ENCODE results near the gene TLR6.

DNA sequence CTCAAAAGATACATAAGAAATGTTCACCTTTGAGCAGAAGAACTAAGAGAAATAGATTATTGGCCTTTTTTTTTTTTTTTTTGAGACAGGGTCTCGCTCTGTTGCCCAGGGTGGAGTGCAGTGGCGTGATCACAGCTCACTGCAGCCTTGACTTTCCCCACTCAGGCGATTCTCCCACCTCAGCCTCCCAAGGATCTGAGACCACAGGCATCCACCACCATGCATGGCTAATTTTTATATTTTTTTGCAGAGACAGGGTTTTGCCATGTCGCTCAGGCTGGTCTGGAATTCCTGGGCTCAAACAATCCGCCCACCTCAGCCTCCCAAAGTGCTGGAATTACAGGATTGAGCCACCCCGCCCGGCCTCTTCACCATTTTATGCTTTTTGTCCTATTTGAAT is 2.9 kb upstream of the TLR6 start:
- TF ChIP-seq, protein P1, sequence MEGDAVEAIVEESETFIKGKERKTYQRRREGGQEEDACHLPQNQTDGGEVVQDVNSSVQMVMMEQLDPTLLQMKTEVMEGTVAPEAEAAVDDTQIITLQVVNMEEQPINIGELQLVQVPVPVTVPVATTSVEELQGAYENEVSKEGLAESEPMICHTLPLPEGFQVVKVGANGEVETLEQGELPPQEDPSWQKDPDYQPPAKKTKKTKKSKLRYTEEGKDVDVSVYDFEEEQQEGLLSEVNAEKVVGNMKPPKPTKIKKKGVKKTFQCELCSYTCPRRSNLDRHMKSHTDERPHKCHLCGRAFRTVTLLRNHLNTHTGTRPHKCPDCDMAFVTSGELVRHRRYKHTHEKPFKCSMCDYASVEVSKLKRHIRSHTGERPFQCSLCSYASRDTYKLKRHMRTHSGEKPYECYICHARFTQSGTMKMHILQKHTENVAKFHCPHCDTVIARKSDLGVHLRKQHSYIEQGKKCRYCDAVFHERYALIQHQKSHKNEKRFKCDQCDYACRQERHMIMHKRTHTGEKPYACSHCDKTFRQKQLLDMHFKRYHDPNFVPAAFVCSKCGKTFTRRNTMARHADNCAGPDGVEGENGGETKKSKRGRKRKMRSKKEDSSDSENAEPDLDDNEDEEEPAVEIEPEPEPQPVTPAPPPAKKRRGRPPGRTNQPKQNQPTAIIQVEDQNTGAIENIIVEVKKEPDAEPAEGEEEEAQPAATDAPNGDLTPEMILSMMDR (IDR thresholded peaks at IDR 0.05), result no peak
- no peak for TF ChIP-seq POLR2A (IDR thresholded peaks at IDR 0.05)

All from body of pancreas (tissue), 4 donors.